Cortex of kidney (tissue), 1 donor: ENCODE data around the gene THOC3.
"Not testable (repeated sequence)": the region's sequence is repeated elsewhere in the genome, so short reads cannot be mapped to it uniquely, and the experiment has no call there.

ENCODE experiments used
- DNase-seq: peaks from one replicate; lab custom pipeline; 2025; lab: John Stamatoyannopoulos, UW

Gene THOC3

DNA sequence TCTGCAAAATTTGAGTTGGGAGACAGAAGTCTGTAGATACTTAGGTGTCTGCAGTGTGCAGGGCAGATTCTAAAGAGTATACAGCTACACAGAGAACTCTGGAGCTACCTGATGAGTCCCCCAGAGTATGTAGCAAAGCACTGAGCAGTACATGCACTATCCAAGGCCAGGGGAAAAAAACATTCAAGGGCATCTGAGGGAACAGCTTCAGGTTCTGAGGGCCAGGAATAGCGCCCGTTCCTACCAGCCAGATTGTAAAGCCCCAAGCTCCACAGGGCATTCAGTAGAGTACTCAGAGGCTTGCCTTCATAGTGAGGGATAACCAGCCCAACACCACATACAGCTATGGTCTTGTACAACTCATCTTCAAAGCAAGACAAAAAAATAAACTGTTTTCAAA lies 27.5 kb downstream of the THOC3 start:
- not testable (repeated sequence) for DNase-seq

DNA sequence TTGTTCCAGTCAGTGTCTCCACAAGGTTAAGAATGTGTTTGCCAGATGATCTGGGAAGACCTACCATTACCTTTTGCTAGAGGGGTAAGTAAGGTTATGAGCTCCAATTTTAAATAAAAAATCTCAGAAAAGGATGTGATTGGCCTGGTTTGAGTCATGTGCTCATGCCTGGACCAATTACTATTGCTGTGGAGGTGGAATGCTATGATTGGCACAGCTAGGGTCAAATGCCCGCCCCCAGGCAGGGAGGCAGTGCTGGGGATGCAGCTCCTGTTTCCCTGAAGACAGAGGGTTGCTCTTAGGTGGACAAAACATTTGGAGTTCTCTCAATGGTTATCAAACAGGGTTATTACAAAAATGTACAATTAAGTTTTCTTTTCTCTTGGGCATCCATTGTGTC lies 29.6 kb downstream of the THOC3 start:
- DNase-seq: not testable (repeated sequence)

DNA sequence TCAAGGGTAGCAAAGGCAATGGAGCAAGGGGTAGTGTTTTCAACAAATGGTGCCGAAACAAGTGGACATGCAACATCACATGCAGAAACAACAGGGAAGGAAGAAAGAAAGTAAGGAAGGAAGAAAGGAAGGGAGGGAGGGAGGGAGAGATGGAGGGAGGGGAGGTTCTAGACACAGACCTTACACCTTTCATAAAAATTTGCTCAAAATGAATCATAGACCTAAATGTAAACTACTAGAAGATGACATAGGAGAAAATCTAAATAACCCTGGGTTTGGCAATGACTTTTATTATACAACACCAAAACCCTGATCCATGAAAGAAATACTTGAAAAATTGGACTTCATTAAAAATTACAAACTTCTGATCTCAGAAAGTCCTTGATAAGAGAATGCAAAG lies 39.4 kb downstream of the THOC3 start:
- DNase-seq: not testable (repeated sequence)

DNA sequence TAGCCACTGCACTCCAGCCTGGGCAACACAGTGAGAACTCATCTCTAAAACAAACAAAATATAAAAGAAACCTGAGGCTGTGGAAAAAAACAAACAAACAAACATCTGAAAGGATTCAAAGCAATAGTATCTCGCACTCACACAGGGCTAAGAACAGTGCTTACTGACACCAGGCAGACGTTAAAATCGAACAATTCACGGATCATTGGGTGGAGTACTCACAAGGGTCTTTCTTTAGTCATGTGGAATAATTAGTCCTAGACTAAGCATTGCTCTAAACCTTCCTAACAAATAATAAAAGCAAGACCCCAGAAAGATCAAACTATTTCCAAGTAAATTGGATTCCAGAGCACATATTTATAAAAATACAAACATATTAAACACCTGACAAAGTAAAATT lies 43.0 kb downstream of the THOC3 start:
- DNase-seq: not testable (repeated sequence)

DNA sequence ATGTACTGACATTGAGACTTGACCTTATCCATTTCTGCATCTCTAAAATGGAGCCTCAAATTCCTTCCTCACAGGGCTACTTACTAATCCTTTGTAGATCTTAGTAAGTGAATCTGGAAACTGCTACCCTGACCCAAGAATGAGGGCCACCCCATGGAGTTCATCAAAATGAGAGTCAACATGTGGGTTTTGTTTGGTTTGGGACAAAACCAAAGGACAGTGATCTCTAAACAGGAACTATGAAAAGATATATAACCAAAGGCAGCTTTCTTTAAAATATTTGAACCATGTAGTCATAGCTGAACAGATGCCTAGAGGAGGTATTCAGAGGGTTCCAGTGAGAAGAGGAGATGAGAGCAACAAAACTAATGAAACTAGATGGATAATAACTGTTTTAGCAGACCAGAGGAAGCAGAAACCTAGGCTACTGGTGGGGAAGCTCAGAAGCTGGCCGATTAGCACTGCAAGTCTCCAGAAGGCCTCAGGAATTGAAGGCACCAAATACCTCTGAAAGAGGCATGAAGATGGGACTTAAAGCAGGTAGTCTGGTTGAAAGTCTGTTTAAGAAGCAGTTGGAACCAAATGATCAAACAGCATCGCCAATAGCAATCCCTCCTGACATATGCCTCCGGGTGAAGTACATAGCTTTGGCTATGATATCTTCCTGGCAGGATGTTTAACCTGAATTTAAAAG lies 45.8 kb downstream of the THOC3 start:
- DNase-seq: no peak

GRCh38 chr5:175921061-175921730 lies 46.9 kb downstream of the THOC3 start:
- no peak for DNase-seq

GRCh38 chr5:175920231-175920811 lies 47.8 kb downstream of the THOC3 start:
- no peak for DNase-seq

- not testable (repeated sequence) for DNase-seq
Measured at GRCh38 chr5:175915066-175916037, 52.8 kb downstream of the THOC3 start.

GRCh38 chr5:175913835-175914672 lies 54.1 kb downstream of the THOC3 start:
- not testable (repeated sequence) for DNase-seq

DNA sequence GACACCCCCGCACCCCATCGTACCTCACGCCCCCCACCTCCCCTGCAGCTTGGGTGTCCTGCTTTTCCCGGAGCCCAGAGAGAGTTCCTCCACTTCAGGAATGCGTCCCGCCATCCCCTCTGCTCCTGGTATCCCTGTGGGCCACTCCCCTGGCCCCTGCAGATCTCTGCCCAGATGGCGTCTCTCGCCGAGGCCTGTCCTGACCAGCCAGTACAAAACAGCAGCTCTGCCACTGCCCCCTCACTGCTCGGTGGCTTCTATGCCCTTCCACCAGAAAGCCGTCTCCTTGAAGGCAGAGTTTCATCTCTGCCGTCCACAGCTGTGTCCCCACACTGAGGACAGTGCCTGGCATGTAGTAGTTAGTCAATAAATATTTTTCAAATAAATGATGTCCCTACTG lies 58.0 kb downstream of the THOC3 start:
- not testable (repeated sequence) for DNase-seq
